ENCODE data around the gene KRT15.
A peak's percentile ranks its signal among the peaks of the same experiment; 100 is the strongest.

KRT15 gene

DNA sequence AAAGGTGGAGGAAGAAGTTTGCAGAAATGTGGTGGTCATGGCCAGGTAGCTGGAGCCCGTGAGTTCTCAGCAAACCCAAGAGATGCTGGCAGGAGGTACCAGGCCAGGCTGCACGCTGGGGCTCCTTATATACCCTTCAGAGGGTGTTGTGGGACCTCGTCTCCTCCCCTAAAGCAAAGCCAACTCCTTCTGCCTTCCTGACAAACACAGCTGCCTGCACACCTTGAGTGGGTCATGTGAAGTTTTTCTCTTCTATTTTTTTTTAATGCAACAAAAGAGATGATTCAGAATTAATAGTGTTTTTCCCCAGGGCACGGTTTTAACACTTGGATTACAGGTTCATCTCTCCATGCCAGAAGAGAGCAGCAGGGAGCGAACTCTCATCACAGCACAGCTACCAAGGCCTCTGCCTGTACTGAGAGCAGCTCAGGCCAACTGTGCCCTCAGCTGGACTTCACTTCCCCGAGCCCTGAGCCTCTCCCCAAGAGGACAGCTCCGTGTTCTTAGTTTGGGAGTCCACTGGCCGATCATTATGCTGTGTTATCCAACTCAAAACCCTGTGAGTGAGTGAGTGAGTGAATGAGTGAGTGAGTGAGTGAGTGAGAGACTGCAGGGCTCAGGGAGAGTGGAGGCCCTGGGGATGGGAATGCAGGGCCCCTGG lies at the start of gene KRT15:
KRT15 (minus strand) TSS at position 102 of the 661 bp plus-strand sequence; CDS start at position 39, 63 bp downstream.
- no peak for DNase-seq

DNA sequence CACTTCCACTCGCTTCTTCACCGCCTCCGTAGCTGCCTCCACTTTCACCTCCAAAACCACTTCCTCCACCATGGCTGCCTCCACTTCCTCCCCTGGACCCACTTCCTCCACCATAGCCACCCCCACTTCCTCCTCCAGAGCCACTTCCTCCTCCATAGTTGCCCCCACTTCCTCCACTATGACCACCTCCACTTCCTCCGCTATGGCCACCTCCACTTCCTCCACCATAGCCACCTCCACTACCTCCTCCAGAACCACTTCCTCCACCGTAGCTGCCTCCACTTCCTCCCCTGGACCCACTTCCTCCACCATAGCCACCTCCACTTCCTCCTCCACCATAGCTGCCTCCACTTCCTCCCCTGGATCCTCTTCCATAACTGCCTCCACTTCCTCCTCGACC lies 48.6 kb upstream of the KRT15 start:
- DNase-seq: no peak

DNA sequence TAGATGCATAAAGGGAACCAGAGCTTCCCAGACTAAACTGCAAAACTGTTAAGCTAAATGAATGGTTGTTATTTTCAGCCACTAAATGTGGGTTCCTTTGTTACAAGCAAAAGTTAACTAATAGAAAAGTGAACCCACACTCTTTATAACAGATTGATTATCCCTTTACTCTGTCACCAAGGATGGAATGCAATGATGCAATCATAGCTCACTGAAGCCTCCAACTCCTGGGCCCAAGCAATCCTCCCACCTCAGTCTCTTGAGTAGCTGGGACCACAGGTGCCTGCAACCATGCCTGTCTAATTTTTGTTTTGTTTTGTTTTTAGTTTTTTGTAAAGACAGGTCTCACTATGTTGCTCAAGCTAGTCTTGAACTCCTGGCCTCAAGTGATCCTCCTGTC lies 46.6 kb upstream of the KRT15 start:
- no peak for DNase-seq

DNA sequence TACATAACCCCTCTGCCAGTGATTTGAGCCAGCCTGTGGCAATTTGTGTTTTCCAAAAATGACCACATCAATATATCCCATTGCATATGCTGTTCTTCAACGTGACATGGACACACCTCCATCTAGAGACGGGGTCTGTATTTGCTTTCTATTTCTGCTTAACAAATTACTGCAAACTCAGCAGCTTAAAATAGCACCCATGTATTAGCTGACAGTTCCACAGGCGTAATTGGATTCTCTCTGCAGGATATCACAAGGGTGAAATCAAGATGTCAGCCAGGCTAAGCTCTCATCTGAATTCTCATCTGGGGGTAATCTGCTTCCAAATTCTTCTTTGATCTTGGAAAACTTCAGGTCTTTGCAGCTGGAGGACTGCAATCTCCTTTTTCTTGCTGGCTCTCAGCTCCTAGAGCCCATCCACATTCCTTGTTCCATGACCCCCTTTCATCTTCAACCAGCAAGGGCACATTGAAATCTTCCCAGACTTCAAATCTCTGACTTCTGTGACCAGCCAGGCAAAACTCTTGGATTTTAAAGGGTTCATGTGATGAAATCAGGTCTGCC lies 45.0 kb upstream of the KRT15 start:
- DNase-seq: no peak

DNA sequence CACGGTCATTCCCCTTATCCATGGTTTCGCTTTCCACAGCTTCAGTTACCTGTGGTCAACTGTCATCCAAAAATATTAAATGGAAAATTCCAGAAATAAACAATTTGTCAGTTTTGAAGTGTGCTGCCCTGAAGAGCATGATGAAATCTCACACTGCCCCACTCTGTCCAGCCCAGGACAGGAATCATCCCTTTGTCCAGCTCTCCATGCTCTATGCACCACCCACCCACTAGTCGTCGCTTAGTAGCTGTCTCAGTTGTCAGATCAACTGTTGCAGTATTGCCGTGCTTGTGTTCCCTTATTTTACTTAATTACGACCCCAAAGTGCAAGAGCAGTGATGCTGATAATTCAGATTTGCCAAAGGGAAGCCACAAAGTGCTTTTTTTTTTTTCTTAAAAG lies 42.9 kb upstream of the KRT15 start:
- no peak for DNase-seq

DNA sequence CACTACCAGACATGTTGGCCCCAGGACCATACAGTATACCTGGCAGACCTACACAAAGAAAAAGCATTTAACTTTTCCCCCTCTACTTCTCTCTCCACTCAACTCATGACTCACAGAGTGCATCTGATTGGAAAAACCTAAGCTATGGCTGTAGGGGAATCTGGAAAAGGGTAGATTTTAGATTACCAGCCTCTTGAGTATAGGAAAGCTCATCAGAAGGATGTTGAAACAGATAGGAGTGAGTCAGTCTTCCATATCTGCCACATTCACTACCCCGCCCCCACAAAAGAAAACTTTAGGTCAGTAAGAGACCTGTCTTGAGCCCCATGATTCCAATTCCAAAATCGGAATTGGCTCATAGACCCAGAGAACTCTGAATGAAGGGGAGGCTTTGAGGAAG lies 40.9 kb upstream of the KRT15 start:
- no peak for DNase-seq

DNA sequence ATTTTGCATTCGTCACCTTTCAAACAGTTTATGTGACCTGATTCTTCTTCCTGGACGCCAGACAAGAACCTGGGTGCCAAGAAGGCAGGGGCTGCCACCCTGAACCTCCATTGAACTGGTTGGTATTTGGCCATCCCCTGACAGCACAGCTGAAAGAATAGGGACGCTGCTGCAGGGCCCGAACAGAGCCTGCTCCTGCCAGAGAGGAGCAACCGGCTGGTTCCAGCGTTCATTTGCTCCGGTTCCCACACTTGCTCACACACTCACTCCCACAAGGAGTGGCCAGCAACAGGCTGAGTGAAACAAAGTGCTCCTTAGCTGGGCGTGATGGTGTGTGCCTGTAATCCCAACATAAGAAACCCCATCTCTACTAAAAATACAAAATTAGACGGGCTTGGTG lies 38.2 kb upstream of the KRT15 start:
- no peak for DNase-seq

DNA sequence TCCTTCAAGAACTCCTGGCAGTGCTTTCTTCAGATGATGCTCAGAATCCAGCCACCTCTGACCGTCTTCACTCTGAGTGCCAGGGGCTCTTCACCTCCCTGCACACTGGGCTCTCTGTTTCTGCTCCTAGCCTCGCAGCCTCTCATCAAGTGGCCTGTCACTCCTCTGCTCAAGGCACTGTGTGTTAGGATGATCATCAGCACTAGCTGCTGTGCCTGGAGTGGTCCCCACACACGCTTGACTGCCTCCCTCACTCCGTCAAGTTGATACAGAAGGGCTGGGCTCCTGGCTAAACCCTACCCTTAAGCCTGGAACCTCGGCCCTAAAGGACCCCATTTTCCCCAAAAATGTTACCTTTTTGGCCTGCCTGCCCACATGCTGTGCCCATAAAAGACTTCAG lies 37.6 kb upstream of the KRT15 start:
- no peak for DNase-seq

DNA sequence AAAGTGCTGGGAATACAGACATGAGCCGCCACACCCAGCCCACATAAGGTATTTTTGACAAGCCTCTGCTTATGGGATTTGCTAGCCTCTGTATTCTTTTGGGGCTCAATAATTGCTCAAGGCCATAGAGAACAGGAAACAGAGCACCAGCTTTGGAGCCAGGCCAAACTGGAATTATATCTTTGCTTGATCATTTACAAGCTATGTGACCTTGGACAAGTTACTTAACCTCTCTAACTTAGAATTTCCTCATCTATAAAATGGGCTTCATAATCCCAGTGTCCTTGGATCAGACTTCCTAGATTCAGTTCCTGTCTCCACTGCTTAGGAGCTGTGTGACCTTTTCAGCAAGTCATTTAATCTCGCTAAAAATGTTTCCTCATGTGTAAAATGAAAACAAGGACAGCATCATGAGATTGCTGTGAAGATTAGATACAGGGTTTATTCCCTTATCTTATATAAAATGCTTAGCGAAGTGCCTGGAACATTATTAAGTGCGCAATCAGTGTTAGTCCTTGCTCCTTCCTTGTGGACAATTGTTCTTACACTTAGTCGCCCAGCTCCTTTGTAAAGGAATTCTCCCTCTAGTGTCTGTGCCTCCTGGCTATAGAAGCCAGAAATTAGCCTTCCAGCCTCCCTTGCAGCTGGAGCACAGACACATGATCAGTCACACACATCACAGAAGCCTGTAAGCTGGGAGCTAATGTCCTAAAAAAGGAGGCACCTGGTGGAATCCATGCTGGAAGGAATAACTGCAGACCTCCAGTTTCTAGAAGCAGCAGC lies 36.6 kb upstream of the KRT15 start:
- no peak for DNase-seq

DNA sequence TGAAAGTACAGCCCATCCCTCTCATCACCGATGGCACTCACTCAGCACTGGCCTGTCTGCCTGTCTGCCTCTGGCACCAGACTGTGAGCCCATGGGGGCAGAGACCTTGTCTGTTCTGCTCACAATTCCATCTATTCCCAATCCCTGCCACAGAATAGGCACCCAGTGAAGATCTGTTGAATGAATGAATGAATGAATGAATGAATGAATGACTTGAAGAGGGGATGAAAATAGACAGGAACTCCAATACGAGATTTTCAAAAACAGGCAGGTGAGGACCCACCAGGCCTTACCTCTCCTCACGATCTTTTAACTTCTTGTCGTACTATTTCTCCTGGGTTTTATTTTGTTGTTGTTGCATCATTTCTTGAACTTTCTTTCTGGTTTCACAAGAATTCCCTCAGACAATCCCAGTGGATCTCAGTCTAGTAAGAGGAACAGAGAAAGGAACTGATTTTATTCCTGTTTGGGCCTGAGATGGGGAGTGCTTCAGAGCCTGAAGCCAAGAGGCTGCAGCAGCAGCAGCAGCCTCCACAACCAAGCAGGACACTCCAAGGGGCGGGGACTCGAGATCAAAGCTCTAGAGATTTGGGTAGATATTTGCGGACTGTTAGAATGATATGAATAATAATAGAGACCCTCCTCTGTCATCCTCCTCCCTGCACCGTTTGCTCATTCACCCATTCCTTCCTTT lies 35.4 kb upstream of the KRT15 start:
- no peak for DNase-seq

DNA sequence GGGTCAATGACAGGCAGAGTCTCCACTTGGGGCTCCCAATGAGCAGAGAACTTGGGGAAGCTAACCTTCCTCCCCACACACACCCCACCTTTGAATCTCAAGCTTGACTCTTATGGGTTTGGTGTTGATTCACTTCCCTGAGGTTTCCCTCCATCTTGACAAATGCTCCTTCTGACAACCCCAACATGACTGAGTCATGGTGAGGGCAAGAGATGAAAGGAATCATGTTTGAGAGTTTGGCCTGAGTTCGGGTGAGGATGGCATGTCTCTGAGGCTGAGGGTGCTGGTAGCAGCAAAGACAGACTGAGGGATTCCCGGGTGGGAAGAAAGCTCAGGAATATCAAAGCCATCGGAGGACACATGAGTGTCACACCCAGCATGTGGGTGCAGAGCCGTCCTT lies 34.5 kb upstream of the KRT15 start:
- DNase-seq: no peak

DNA sequence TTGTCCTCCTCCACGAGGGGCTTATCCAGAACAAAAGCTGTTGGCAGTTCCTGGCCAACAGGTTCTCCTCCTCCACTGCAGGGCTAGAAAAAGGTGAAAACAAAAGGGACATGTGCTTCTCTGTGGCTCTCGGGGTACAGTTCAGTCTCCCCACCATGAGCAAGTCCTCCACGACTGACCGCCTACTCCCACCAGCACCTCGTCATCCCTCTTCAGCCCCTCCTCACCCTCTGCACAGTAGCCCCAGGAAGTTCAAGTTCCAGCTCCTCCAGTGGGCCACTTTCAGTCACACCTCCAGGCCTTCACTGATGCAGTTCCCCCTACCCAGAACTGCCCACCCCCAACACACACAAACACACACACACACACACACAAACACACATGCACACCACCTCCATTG lies 33.8 kb upstream of the KRT15 start:
- DNase-seq: no peak

DNA sequence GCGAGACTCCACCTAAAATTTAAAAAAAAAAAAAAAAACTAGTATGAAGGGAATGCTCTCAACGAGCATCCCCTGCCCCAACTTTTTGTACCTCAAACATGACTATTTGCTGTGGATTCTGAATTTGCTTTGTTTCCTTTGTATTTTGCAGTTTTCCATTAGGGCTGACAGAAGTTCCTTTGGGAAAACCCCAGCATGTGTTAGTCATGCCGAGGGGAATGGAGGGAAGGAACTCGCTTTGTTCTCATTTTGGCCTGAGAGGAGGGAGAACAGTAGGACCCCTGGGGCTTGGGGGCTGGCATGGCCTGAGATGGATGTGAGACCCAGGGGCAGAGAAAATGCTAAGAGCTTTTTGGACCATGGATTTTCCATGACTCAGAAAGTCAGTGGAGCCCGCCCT lies 32.7 kb upstream of the KRT15 start:
- no peak for DNase-seq

DNA sequence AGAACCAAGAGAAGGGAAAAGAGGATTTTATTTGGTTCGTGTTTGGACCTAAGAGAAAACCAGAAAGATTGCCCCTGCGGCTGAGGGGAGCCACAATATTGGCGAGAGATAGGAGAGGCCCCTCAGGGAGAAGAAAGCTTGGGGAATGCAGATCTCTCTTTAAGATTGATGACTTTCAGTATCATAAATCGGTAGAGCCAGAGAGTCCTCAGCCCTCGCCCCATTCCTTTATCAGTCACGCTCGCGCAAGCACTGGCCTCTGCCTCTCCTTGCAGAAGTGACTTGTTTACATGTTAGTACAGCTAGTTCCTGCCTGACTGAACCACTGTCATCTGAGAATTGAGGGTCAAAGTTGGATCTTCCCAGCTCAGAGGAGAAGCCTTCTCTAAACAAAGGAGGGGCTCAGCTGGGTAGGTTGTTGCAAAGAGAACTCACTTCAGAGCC lies 30.9 kb upstream of the KRT15 start:
- DNase-seq: no peak

DNA sequence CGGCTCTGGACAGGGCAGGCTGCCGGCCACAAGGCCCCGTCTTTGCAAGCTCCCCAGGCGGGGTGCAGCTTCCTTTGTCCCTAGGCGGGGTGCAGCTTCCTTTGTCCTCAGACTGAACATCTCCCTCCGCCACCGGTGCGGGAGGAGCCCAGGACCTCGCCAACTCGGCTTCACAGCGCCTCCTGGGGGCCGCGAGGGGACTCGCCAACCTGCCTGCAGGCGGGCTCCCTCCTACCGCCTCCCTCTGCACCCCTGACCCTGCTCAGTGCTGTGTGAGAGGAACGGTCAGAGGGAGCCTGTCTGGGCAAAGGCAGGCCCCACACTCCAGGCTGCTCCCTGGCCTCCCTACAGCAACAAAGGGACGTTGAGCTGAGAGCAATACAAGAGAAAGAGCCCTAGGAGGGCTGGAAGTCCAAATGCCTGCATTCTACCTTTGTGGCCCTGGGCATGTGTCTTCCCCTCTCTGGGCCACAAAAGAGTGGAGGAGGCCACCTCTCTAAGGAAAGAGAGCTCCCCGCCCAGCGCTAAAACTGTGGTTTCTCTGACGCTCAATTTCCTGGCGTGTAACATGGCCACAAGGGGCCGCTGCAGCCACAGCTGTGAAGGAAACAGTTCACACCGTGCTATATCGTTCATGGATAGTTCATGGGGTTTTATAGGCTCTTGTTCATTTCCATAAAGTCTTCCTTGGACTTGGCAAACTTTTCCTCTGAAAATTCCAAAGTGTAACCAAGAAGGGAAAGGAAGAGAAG lies 30.3 kb upstream of the KRT15 start:
- peak; percentile 85 for DNase-seq

DNA sequence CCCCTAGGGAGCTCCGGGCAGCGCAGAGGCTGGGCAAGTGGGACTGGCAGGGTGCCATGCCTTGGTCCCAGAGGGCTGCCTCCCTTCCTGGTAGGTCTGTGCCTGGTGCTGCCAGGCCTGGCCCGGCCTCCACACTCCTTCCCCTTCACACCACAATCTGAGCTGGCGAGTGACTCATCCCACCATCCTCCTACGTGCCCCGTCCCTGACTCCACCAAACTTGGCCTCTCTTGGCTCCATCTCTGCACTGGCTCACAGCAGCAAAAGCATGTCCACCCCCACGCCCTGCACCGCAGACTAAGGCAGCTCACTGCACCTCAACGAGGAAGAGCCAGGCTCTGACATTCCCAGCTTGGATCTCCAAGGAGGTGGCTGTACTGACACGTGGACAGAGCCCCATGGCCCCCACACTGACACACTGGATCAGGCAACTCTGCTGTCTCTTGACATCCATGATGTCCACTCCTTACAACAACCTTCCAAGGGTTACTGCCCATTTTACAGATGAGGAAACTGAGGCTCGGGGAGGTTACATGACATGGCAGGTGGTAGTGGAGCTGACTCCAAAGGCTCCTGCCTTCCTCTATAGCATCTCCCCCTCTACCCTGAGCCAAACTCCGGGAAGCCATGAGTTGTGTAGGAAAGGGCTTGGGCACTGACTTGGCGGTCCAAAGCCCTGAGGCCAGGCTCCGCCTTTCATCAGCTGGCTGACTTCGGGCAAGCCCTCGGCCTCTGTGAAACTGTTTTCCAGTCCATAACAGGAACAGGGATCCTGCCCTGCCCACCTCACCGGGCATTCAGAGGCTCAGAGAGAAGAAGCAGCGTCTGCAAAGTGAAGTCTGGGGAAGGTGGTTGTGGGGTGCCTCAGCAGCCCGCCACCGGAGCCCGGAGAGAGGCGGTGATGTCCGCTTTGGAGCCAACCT lies 29.5 kb upstream of the KRT15 start:
- DNase-seq: peak; percentile 80

DNA sequence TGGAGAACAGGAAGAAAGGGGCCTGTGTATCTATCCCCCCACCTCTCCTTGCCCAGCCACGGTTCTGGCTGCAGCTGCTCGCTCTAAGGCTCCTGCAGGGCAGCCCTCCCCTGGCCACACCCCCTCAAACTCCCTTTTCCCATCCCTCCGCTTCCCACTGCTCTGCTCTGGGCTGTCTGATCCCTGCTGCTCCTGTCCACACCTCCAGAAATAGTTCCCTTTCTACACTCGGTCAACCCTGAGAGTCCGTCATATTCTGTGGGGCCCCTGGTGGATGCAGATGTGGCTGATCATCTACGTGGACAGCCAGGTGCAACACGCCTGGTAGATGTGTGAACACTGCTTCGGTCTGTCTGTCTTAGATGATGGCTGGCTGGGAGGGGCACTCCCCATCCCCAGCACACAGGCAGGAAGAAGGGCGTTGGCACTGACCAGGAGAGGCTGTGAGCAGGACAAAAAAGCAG lies 28.7 kb upstream of the KRT15 start:
- no peak for DNase-seq

DNA sequence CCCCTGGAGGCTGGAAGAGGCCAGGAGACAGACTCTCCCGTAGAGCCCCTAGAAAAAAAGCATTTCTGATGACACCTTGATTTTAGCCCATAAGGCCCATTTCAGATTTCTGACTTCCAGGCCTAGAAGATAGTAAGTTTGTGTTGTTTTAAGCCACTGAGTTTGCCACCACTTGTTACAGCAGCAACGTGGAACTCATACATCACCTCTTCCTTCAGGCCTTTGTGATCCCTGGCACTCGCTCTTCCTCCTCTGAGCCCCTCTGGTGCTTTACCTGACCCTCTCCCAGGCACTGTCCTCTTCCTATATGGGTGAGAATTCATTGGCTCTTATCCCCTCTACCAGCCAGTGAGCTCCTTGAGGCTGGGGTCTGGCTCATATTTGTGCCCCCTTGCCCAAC lies 28.1 kb upstream of the KRT15 start:
- no peak for DNase-seq

DNA sequence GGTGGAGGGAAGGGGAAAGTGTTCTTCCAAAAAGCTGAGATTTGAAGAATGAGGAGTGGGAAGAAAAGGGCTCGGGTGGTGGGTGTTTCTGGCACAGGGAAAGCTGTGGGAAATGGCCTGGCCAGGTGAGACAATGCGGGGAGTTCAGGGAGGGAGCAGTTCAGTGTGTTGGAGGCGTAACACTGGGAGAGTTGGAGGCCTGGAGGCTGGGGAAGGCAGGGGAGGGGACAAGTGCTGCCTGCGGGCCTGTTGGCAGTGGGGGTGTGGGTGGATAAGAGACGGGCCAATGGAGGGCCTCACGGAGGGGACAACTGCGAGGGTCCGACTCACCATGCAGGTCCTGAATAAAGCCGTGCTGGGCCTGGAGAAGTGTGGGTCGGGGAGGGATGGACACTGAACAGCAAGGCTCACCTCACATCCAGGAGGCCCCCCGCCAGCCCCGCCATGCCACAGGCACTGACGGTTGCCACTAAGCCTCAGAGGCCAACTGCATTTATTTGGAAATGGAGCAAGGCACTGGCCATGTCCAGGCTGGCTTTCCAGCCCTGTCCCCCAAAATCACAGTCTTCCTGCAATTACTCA lies 27.2 kb upstream of the KRT15 start:
- no peak for DNase-seq

DNA sequence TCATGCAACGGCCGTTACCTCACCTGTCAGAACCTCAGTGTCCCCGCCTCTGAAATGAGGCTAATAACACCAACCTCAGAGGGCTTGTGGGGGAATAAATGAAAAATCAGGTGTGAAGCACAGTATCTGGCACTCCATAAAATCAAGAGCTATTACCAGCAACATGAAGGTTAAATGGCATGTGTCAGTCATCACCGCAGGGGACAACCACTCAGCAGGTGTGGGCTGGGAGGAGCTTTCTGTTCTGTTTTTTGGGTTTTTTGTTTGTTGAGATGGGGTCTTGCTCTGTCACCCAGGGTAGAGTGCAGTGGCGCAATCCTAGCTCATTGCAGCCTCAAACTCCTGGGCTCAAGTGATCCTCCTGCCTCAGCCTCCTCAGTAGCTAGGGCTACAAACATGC lies 26.2 kb upstream of the KRT15 start:
- no peak for DNase-seq

DNA sequence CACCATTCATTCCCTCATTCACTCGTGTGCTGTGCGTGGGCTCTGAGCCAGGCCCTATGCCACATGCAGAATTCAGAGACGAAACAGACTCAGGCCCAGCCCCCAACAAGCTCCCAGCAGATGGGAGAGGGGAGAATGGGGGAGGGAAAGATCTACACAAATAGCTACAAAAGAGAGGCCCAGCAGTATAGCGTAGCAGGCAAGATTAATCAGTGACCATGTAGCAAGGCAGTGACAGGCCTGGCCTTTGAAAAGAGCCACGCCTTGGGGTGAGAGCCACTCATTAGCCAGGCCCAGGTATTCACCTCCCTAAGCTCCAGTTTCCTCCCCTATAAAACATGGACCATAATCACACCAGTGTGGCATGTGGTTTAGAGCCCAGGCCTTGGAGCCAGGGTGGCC lies 25.8 kb upstream of the KRT15 start:
- DNase-seq: no peak

Data from activated naive CD4-positive, alpha-beta T cell treated with Interleukin-2 at 50 U/mL for 16 hours (primary cell).